ENCODE measurements around the gene LDLRAD4. TPM values are rescaled to one million over a fixed set of nuclear protein-coding genes. Genes with fewer than 3 reads are reported as not detected.
"Not testable (repeated sequence)": the region's sequence is repeated elsewhere in the genome, so short reads cannot be mapped to it uniquely, and the experiment has no call there.

The LDLRAD4 gene
- total RNA-seq, 4 donors from 2014 or later = 20.4 to 40.4 (median 35.3) TPM

DNA sequence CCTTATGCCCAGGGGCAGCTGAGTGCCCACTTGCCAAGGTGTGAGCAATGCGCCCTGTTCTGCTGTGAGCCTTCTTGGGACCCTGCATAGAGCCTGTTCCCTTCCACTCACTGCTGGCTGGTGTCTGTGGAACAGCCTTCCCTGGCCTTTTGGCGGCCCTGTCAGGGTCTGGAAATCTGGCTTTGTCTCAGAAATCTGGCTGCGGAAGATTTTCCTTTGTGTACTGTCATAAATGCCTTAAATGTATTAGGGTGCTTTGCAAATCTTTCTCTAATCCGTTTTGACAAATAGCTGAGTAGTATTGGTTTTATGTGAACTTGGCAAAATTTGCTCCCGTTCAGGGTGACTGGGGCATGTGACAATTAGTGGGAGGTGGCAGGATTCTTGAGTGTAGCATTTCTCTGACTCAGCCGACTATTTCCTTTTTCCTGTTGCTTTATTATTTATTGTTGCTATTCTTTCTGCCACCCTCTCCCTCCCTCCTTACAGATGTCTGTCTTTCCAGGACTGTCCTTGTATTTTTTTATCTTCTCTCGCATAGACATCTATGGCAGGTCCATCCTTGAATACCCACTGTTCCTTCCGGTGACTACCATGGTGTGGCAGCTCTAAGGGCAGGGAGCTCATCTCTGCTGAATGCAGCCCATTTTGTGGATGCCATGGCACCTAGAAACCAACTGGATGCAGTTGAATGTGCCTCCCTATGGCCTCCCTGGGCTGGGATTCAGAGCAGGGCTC is 41.8 kb downstream of the LDLRAD4 start:
- peak overlapping the region; percentile 77 to 85 (median 84) for H3K27ac ChIP-seq (replicated peaks in 1 of 4)
- TF ChIP-seq EP300 (IDR thresholded peaks at IDR 0.05) (no peak), POLR2A (IDR thresholded peaks at IDR 0.05; ENCODE audit: low read depth) (no peak), POLR2AphosphoS5 (IDR thresholded peaks at IDR 0.05) (no peak)
- TF ChIP-seq, protein P1, sequence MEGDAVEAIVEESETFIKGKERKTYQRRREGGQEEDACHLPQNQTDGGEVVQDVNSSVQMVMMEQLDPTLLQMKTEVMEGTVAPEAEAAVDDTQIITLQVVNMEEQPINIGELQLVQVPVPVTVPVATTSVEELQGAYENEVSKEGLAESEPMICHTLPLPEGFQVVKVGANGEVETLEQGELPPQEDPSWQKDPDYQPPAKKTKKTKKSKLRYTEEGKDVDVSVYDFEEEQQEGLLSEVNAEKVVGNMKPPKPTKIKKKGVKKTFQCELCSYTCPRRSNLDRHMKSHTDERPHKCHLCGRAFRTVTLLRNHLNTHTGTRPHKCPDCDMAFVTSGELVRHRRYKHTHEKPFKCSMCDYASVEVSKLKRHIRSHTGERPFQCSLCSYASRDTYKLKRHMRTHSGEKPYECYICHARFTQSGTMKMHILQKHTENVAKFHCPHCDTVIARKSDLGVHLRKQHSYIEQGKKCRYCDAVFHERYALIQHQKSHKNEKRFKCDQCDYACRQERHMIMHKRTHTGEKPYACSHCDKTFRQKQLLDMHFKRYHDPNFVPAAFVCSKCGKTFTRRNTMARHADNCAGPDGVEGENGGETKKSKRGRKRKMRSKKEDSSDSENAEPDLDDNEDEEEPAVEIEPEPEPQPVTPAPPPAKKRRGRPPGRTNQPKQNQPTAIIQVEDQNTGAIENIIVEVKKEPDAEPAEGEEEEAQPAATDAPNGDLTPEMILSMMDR (IDR thresholded peaks at IDR 0.05) = no peak
- H3K36me3 ChIP-seq = no peaks in the 10 kb centered on the region
- WGBS = 41% methylated on average over 8 of the region's 8 CpGs
- no peaks in the 10 kb centered on the region for H3K27me3 ChIP-seq
- DNase-seq (ENCODE audit: extremely low spot score) = no peak
- H3K9me3 ChIP-seq = no peaks in the 10 kb centered on the region
- peak overlapping the region in 2 of 4 donors; percentile 1 to 7 for H3K4me3 ChIP-seq
- H3K4me1 ChIP-seq = peaks cover 65 to 77% (median 74%) of the 10 kb centered on the region in 4 donors
- intact Hi-C loops (cut with DNase I) = loop anchor here (5.0 kb wide), 1 partner anchor 117 kb away; no protein-coding TSS in a partner anchor

DNA sequence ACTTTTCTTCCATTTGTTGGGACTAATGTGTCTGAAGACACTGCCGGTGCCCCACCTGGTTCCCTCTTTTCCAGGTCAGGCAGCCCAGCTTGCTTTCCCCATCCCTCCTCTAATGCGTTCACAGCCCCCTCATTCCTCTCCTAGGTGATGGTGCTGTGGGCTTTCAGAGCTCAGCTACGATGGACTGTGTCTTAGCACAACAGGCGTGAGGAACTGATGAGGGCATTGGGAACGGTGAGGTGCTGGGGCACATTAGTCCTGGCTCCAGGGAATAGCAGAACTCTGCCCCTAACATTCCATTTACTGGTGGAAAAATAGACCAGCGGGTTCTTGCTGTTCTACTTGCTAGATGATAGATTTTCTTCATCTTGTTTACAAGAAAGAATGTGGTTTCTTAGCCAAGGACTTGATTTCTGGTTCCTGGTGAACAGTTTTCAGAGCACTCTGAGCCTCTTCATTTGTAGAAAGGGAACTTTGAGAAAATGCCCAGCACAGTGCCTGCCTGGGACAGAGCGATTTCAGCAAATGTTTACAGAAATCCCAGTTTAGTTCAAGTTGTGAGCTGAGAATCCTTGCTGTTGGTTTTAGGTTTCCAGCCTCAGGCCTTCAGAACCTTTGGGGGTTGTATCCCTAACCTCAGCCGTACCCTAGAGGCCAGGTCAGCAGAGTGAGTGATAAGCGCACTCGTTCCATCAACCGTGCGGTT is 42.5 kb downstream of the LDLRAD4 start:
- intact Hi-C loops (cut with DNase I) = loop anchor here (5.0 kb wide), 1 partner anchor 116 kb away; no protein-coding TSS in a partner anchor
- no peak for DNase-seq (ENCODE audit: extremely low spot score)
- H3K36me3 ChIP-seq = no peaks in the 10 kb centered on the region
- H3K27ac ChIP-seq (replicated peaks in 1 of 4) = peak overlapping the region; percentile 77 to 85 (median 84)
- peaks cover 72 to 84% (median 81%) of the 10 kb centered on the region in 4 donors for H3K4me1 ChIP-seq
- H3K4me3 ChIP-seq = peak overlapping the region in 3 of 4 donors; percentile 1 to 7 (median 2)
- H3K27me3 ChIP-seq = no peaks in the 10 kb centered on the region
- WGBS = 69% methylated on average over 12 of the region's 12 CpGs
- TF ChIP-seq, protein P1 (IDR thresholded peaks at IDR 0.05) = no peak
- TF ChIP-seq POLR2AphosphoS5 (IDR thresholded peaks at IDR 0.05) (no peak), POLR2A (IDR thresholded peaks at IDR 0.05; ENCODE audit: low read depth) (no peak), EP300 (IDR thresholded peaks at IDR 0.05) (no peak)
- H3K9me3 ChIP-seq = no peaks in the 10 kb centered on the region

DNA sequence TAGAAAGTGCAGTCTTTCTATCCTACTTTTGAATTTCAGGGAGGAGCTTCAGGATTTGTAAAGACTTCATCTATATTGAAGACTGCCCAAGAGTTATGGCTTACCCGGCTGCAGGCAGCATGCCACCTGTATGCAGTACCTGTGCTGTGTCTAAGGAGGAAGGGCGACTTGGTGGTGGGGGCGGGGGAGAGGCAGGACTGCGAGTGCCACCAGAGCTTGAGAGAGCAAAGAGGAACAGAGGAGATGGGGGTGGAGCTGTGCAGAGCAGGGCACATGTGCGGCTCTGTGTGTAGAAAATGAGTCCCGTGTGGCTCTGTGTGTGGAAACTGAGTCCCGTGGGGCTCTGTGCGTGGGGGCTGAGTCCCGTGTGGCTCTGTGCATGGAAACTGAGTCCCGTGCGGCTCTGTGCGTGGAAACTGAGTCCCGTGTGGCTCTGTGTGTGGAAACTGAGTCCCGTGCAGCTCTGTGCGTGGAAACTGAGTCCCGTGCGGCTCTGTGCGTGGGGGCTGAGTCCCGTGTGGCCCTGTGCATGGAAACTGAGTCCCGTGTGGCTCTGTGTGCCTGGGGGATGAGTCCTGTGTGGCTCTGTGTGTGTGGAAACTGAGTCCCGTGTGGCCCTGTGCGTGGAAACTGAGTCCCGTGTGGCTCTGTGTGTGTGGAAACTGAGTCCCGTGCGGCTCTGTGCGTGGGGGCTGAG is 43.2 kb downstream of the LDLRAD4 start:
- intact Hi-C loops (cut with DNase I) = loop anchor here (5.0 kb wide), 1 partner anchor 115 kb away; no protein-coding TSS in a partner anchor
- Histone ChIP-seq H3K36me3 (no peaks in the 10 kb centered on the region), H3K27me3 (no peaks in the 10 kb centered on the region), H3K27ac (replicated peaks in 1 of 4) (peak overlapping the region; percentile 77 to 85 (median 84)), H3K4me1 (peaks cover 79 to 88% (median 85%) of the 10 kb centered on the region in 4 donors), H3K9me3 (no peaks in the 10 kb centered on the region), H3K4me3 (peak overlapping the region in 2 of 4 donors; percentile 2 to 6)
- WGBS = 81% methylated on average over 18 of the region's 26 CpGs
- DNase-seq (ENCODE audit: extremely low spot score) = no peak
- TF ChIP-seq POLR2AphosphoS5 (IDR thresholded peaks at IDR 0.05) = no peak
- TF ChIP-seq, protein P1 (IDR thresholded peaks at IDR 0.05) = no peak
- no peak for TF ChIP-seq POLR2A (IDR thresholded peaks at IDR 0.05; ENCODE audit: low read depth)
- no peak for TF ChIP-seq EP300 (IDR thresholded peaks at IDR 0.05)

DNA sequence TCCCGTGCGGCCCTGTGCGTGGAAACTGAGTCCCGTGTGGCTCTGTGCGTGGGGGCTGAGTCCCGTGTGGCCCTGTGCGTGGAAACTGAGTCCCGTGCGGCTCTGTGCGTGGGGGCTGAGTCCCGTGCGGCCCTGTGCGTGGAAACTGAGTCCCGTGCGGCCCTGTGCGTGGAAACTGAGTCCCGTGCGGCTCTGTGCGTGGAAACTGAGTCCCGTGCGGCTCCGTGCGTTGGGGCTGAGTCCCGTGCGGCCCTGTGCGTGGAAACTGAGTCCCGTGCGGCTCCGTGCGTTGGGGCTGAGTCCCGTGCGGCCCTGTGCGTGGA is 43.8 kb downstream of the LDLRAD4 start:
- Histone ChIP-seq H3K4me1 (peaks cover 84 to 90% (median 90%) of the 10 kb centered on the region in 4 donors), H3K27ac (replicated peaks in 1 of 4) (peak overlapping the region; percentile 77 to 85 (median 84))
- H3K36me3 ChIP-seq; H3K27me3 ChIP-seq; DNase-seq (ENCODE audit: extremely low spot score); H3K9me3 ChIP-seq; H3K4me3 ChIP-seq: not testable (repeated sequence)
- WGBS = 90% methylated on average over 24 of the region's 33 CpGs
- intact Hi-C loops (cut with DNase I) = loop anchor here (5.0 kb wide), 1 partner anchor 115 kb away; no protein-coding TSS in a partner anchor
